T-cell (primary cell): ENCODE measurements around the gene CAPRIN1. TPM values are rescaled to one million over a fixed set of nuclear protein-coding genes. Genes with fewer than 3 reads are reported as not detected.

Source experiments
- ATAC-seq, 4 experiments: fragments of 200-7000 bp in 3 of 4; fragments of 150-1000 bp in 1 of 4; cut with Tn5 transposase; replicated peaks in 1 of 4; 1 replicate in 3 of 4; 2 replicates in 1 of 4; pipeline ENCODE4 v1.10.0; 2021; ENCODE audit warnings: moderate library complexity in 3 of 4, mild to moderate bottlenecking in 2 of 4, moderate number of reproducible peaks in 1 of 4
- CTCF ChIA-PET, 2 donors: fragments of 300-600 bp; sonication (Branson Sonifier 250); formaldehyde crosslinking; loops; one replicate each; lab custom pipeline; 2022; ENCODE audit warnings: antibody characterized with exemption in 2 of 2; lab: Charles Lee
- POLR2A ChIA-PET, 2 donors: fragments of 300-600 bp; sonication (Branson Sonifier 250); formaldehyde crosslinking; loops; one replicate each; lab custom pipeline; 2022; ENCODE audit warnings: antibody characterized with exemption in 2 of 2; lab: Charles Lee
- DNase-seq, 35 experiments: peaks; one replicate each; pipeline versions ENCODE4 v3.0.0 to v3.0.0-alpha.2; 2013 to 2023
- H3K27ac ChIP-seq: one replicate; pipeline ENCODE4 v1.5.1; 2013; ENCODE audit warnings: low read length
- H3K27me3 ChIP-seq, 2 experiments: replicated peaks in 1 of 2; 1 replicate in 1 of 2; 2 replicates in 1 of 2; pipeline versions ENCODE4 v1.6.1 to v1.7.0; 2013; ENCODE audit warnings: low read length in 1 of 2, mixed read lengths in 1 of 2; ENCODE audit not compliant: control insufficient read depth in 2 of 2, insufficient read depth in 2 of 2; ENCODE audit errors: extremely low read depth in 1 of 2
- H3K36me3 ChIP-seq, 2 donors: 1 replicate in 1 of 2; 2 replicates in 1 of 2; pipeline versions ENCODE4 v1.6.1 to v1.7.0; 2013; ENCODE audit warnings: low read length in 1 of 2; ENCODE audit not compliant: control insufficient read depth in 2 of 2, insufficient read depth in 1 of 2; ENCODE audit errors: extremely low read depth in 1 of 2
- H3K4me1 ChIP-seq, 2 experiments: 1 replicate in 1 of 2; 2 replicates in 1 of 2; pipeline versions ENCODE4 v1.6.1 to v1.7.0; 2013; ENCODE audit warnings: low read length in 2 of 2, mixed read lengths in 1 of 2; ENCODE audit not compliant: insufficient read depth in 2 of 2, control insufficient read depth in 1 of 2; ENCODE audit errors: extremely low read depth in 1 of 2
- H3K4me3 ChIP-seq, 2 donors: 1 replicate in 1 of 2; 2 replicates in 1 of 2; pipeline versions ENCODE4 v1.5.1 to v1.7.0; 2013; ENCODE audit warnings: mild to moderate bottlenecking in 2 of 2, low read length in 1 of 2, moderate library complexity in 1 of 2; ENCODE audit not compliant: control insufficient read depth in 1 of 2; ENCODE audit errors: extremely low read depth in 1 of 2
- H3K9me3 ChIP-seq: 2 replicates; pipeline ENCODE4 v1.7.0; 2013
- H3K27ac Mint-ChIP-seq, 2 donors: one replicate each; pipeline ENCODE4 v1.8.0; 2020 to 2021; ENCODE audit warnings: mild to moderate bottlenecking in 2 of 2, mixed read lengths in 2 of 2
- H3K27me3 Mint-ChIP-seq, 2 donors: one replicate each; pipeline ENCODE4 v1.8.0; 2021 to 2022; ENCODE audit warnings: mixed read lengths in 2 of 2
- H3K36me3 Mint-ChIP-seq: one replicate; pipeline ENCODE4 v1.8.0; 2021; ENCODE audit warnings: mixed read lengths
- H3K4me1 Mint-ChIP-seq, 3 donors: one replicate each; pipeline ENCODE4 v1.8.0; 2020 to 2022; ENCODE audit warnings: mixed read lengths in 3 of 3, mild to moderate bottlenecking in 1 of 3
- H3K4me3 Mint-ChIP-seq, 3 donors: one replicate each; pipeline ENCODE4 v1.8.0; 2020 to 2022; ENCODE audit warnings: mild to moderate bottlenecking in 3 of 3, mixed read lengths in 3 of 3, moderate library complexity in 3 of 3
- H3K9me3 Mint-ChIP-seq, 3 donors: one replicate each; pipeline ENCODE4 v1.8.0; 2020 to 2022; ENCODE audit warnings: mixed read lengths in 3 of 3
- WGBS: methylation state at CpG from one replicate; pipeline ENCODE4 v1.1.5; 2013; ENCODE audit warnings: missing lambda C conversion rate; ENCODE audit not compliant: insufficient coverage; 5-methylcytosine and 5-hydroxymethylcytosine counted together
- total RNA-seq, 35 experiments: library from RNA in 6 of 35; stranded (reverse) in 6 of 35; fragments of 120-200 nt in 1 of 35; gene quantifications; one replicate each; pipeline versions ENCODE4 v1.2.1 to v1.2.4 and lab custom pipeline; 2013 to 2026

Gene CAPRIN1
- total RNA-seq, 5 donors from 2014 or later (not counting 1 experiment from before 2014, with no cell fraction given), result 106 to 148 (median 143) TPM

DNA sequence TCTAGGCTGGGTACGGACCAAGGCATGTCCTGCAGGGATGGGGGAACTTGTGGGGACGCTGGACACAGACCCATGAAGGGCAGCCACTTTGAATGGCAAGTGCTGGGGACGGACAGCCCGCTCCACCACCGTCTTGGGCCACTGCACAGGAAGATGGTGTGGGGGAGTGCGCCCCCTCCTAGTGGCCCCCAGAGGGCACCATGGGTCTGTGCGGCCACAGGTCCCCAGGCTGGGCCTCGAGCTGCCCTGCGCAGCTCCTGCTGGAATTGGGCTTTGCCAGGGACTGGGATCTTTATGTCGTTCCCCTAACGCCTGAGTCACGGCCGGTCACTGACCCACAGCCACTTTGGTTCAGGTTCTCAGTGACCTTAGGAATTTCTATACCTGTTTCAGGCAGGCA lies 98.3 kb downstream of the CAPRIN1 start:
- peak in 1 of 35 experiments; percentile 19 for DNase-seq
- no peak overlapping the region for H3K4me3 ChIP-seq
- POLR2A ChIA-PET, result no interaction called here
- H3K27ac Mint-ChIP-seq, result no peak overlapping the region
- H3K27me3 Mint-ChIP-seq, result no peaks in the 10 kb centered on the region
- WGBS, result 93% methylated on average over 12 of the region's 13 CpGs
- no peak overlapping the region for H3K27ac ChIP-seq
- H3K4me3 Mint-ChIP-seq, result no peak overlapping the region
- no peaks in the 10 kb centered on the region for H3K9me3 Mint-ChIP-seq
- no peak for ATAC-seq
- H3K27me3 ChIP-seq, result no peaks in the 10 kb centered on the region
- peaks cover 0 to 11% (median 5%) of the 10 kb centered on the region in 3 donors for H3K4me1 Mint-ChIP-seq
- no peaks in the 10 kb centered on the region for H3K9me3 ChIP-seq
- peaks cover 37% of the 10 kb centered on the region for H3K36me3 Mint-ChIP-seq
- CTCF ChIA-PET, result interaction anchor here (1.0 to 1.2 kb wide), 2 partner anchors 24 to 343 kb away, joined by 3 to 5 read pairs; no protein-coding TSS in a partner anchor
- peaks cover 14 to 59% of the 10 kb centered on the region in 2 donors for H3K36me3 ChIP-seq
- no peaks in the 10 kb centered on the region for H3K4me1 ChIP-seq

GRCh38 chr11:34150494-34151151 lies 99.1 kb downstream of the CAPRIN1 start:
- Mint-ChIP-seq H3K27ac (no peak overlapping the region), H3K4me3 (no peak overlapping the region)
- ATAC-seq, result no peak

More at GRCh38 chr11:34150494-34151151, 99.1 kb downstream of the CAPRIN1 start:
- H3K27me3 Mint-ChIP-seq, result no peaks in the 10 kb centered on the region
- peaks cover 31% of the 10 kb centered on the region for H3K36me3 Mint-ChIP-seq
- no peaks in the 10 kb centered on the region for H3K27me3 ChIP-seq
- no peak overlapping the region for H3K4me3 ChIP-seq
- no peaks in the 10 kb centered on the region for H3K9me3 Mint-ChIP-seq
- peaks cover 14 to 50% of the 10 kb centered on the region in 2 donors for H3K36me3 ChIP-seq
- ChIA-PET POLR2A (no interaction called here), CTCF (interaction anchor here (1.0 to 1.2 kb wide), 2 partner anchors 23 to 342 kb away, joined by 3 to 5 read pairs; no protein-coding TSS in a partner anchor)
- H3K27ac ChIP-seq, result no peak overlapping the region
- no peak for DNase-seq
- peaks cover 0 to 11% (median 5%) of the 10 kb centered on the region in 3 donors for H3K4me1 Mint-ChIP-seq
- H3K4me1 ChIP-seq, result no peaks in the 10 kb centered on the region
- WGBS, result no CpG with 5 or more reads among the region's 6 CpGs
- no peaks in the 10 kb centered on the region for H3K9me3 ChIP-seq

Other genes with a start within 250 kb of the CAPRIN1 start
- 1 to 10 TPM in 4 of 5 donors, under 1 TPM in 1; 0.85 to 2.7 (median 1.6) TPM for gene LMO2, start 159.7 kb upstream of the CAPRIN1 start, total RNA-seq
- 10 to 100 TPM; 55.0 to 84.0 (median 73.5) TPM for gene NAT10, start 53.9 kb downstream of the CAPRIN1 start, total RNA-seq